ENCODE measurements around the gene C21orf58.

DNA sequence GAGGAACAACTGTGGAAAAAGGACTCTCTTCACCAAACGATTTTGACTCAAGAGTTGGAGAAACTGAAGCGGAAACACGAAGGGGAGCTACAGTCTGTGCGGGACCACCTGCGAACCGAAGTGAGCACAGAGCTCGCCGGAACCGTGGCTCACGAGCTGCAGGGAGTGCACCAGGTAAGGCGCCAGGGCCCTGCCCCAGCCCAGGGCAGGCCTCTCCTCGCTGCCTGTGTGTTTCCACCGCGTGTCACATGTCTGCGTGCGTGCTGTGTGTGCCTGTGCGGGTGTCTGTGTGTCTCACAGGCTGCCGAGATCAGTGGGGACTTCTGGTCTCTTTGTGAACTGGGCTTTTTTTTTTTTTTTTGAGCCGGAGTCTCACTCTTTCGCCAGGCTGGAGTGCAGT, 43.3 kb upstream of the C21orf58 start:
- TF ChIP-seq POLR2A (IDR thresholded peaks at IDR 0.05): no peak
- TF ChIP-seq, protein P1, sequence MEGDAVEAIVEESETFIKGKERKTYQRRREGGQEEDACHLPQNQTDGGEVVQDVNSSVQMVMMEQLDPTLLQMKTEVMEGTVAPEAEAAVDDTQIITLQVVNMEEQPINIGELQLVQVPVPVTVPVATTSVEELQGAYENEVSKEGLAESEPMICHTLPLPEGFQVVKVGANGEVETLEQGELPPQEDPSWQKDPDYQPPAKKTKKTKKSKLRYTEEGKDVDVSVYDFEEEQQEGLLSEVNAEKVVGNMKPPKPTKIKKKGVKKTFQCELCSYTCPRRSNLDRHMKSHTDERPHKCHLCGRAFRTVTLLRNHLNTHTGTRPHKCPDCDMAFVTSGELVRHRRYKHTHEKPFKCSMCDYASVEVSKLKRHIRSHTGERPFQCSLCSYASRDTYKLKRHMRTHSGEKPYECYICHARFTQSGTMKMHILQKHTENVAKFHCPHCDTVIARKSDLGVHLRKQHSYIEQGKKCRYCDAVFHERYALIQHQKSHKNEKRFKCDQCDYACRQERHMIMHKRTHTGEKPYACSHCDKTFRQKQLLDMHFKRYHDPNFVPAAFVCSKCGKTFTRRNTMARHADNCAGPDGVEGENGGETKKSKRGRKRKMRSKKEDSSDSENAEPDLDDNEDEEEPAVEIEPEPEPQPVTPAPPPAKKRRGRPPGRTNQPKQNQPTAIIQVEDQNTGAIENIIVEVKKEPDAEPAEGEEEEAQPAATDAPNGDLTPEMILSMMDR (IDR thresholded peaks at IDR 0.05): no peak

Measured in sigmoid colon (tissue), 3 donors.